HL-60 (cell line): ENCODE measurements around the gene PRDM11.

Experiments used
- DNase-seq, 2 experiments: peaks; one replicate each; pipeline ENCODE4 v3.0.0-alpha.2; 2010 to 2020; ENCODE audit warnings: low read depth in 1 of 2, low spot score in 1 of 2
- H3K27ac ChIP-seq: fragments of 250-450 bp; sonication (Bioruptor Pico); replicated peaks from 2 replicates; pipeline ENCODE4 v1.5.1; 2020; ENCODE audit warnings: mild to moderate bottlenecking, moderate library complexity
- H3K27me3 ChIP-seq: fragments of 250-450 bp; sonication (Bioruptor Pico); 2 replicates; pipeline ENCODE4 v1.5.1; 2021; ENCODE audit warnings: mild to moderate bottlenecking, moderate library complexity; ENCODE audit not compliant: insufficient read depth, poor library complexity, severe bottlenecking
- H3K4me3 ChIP-seq: replicated peaks from 2 replicates; pipeline ENCODE4 v1.5.1; 2011; ENCODE audit warnings: mild to moderate bottlenecking, control low read depth, low read length; ENCODE audit not compliant: insufficient read depth
- GABPA ChIP-seq: IDR thresholded peaks from 2 replicates; pipeline ENCODE4 v1.6.1; 2012; ENCODE audit warnings: low read depth
- POLR2AphosphoS5 ChIP-seq: IDR thresholded peaks from 2 replicates; pipeline ENCODE4 v1.6.1; 2012; ENCODE audit warnings: low read depth
- REST ChIP-seq: IDR thresholded peaks from 2 replicates; pipeline ENCODE4 v1.6.1; 2012; ENCODE audit warnings: low read depth; ENCODE audit not compliant: insufficient replicate concordance
- SPI1 ChIP-seq: IDR thresholded peaks from 2 replicates; pipeline ENCODE4 v1.6.1; 2012; ENCODE audit warnings: low read depth, mild to moderate bottlenecking, borderline replicate concordance
- TF ChIP-seq, protein P1 (sequence below): IDR thresholded peaks from one replicate; pipeline ENCODE4 v1.5.1; 2011; ENCODE audit warnings: low read length, control low read depth, inconsistent platforms; ENCODE audit not compliant: insufficient read depth

PRDM11 gene

GRCh38 chr11:45156201-45156600 is 9.8 kb downstream of the PRDM11 start:
- no peak for TF ChIP-seq GABPA
- TF ChIP-seq SPI1 = no peak
- TF ChIP-seq POLR2AphosphoS5 = no peak
- TF ChIP-seq, protein P1, sequence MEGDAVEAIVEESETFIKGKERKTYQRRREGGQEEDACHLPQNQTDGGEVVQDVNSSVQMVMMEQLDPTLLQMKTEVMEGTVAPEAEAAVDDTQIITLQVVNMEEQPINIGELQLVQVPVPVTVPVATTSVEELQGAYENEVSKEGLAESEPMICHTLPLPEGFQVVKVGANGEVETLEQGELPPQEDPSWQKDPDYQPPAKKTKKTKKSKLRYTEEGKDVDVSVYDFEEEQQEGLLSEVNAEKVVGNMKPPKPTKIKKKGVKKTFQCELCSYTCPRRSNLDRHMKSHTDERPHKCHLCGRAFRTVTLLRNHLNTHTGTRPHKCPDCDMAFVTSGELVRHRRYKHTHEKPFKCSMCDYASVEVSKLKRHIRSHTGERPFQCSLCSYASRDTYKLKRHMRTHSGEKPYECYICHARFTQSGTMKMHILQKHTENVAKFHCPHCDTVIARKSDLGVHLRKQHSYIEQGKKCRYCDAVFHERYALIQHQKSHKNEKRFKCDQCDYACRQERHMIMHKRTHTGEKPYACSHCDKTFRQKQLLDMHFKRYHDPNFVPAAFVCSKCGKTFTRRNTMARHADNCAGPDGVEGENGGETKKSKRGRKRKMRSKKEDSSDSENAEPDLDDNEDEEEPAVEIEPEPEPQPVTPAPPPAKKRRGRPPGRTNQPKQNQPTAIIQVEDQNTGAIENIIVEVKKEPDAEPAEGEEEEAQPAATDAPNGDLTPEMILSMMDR = no peak
- TF ChIP-seq REST = no peak
- DNase-seq = no peak
- H3K27ac ChIP-seq = no peak overlapping the region

GRCh38 chr11:45156741-45157140 is 10.3 kb downstream of the PRDM11 start:
- Histone ChIP-seq H3K27ac (no peak overlapping the region), H3K27me3 (no peaks in the 10 kb centered on the region), H3K4me3 (no peak overlapping the region)
- TF ChIP-seq, protein P1 = no peak
- no peak for TF ChIP-seq SPI1
- TF ChIP-seq GABPA = no peak
- no peak for TF ChIP-seq REST
- TF ChIP-seq POLR2AphosphoS5 = no peak
- no peak for DNase-seq

More at GRCh38 chr11:45156201-45156600, 9.8 kb downstream of the PRDM11 start:
- Histone ChIP-seq H3K27me3 (no peaks in the 10 kb centered on the region), H3K4me3 (no peak overlapping the region)

DNA sequence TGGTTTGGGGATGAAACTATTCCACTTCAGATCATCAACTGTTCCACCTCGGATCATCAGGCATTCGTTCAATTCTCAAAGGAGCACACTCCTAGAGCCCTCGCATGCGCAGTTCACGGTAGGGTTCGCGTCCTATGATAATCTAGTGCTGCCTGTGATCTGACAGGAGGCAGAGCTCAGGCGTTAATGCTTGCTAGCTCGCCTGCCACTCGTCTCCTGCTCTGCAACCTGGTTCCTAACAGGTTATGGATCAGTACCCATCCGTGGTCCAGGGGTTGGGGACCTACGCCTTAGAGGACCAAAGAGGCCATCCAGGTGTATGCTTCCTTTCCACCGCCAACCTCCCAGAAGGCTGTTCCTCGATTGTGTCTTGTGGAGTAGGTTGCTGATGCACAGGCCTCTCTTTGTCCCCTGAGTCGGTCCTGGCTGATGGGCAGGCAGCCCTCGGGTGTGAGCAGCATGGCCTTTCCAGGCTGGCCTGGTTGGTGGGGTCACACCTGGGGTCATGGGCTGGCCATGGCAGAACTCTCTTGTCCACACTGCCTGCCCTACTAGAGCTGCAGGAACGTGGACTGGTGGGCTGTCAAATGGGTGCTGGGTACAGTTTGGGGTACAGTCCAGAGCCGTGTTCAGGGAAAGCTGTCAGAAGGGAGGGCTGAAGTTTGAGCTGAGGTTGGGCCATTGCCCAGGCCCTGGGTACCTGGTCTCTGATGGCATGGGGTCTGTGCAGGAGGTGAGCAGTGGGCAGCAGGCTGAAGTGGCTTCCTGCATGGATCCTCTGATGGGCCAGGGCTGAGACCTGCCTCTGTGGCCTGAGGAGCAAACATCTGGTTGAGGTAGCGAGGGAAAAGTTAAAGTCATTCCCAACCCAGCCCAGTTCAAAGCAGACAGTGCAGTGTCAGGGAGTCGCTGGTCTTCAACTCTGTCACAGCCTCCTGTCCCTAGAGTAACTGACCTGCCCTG is 11.1 kb downstream of the PRDM11 start:
- no peak for DNase-seq
- no peaks in the 10 kb centered on the region for H3K27me3 ChIP-seq
- no peak overlapping the region for H3K27ac ChIP-seq
- TF ChIP-seq POLR2AphosphoS5 (no peak), SPI1 (no peak), REST (no peak), GABPA (no peak)
- TF ChIP-seq, protein P1 = no peak
- no peak overlapping the region for H3K4me3 ChIP-seq
